Esophagus muscularis mucosa (tissue), 3 donors: ENCODE results near the gene MECR.

Source experiments
- CTCF ChIP-seq, 3 experiments: fragments of 200-600 bp in 2 of 3; fragments of 450-650 bp in 1 of 3; sonication (generic) in 2 of 3; IDR thresholded peaks; one replicate each; pipeline ENCODE4 v1.5.1; 2017 to 2019; ENCODE audit warnings: antibody characterized with exemption in 3 of 3, mild to moderate bottlenecking in 2 of 3, moderate library complexity in 1 of 3
- POLR2A ChIP-seq: fragments of 450-650 bp; IDR thresholded peaks from one replicate; pipeline ENCODE4 v1.6.1; 2017; ENCODE audit warnings: antibody characterized with exemption, moderate library complexity, mild to moderate bottlenecking, low read depth
- POLR2AphosphoS5 ChIP-seq, 2 donors: sonication (generic); formaldehyde crosslinking; IDR thresholded peaks; one replicate each; pipeline ENCODE4 v1.6.1; 2017; ENCODE audit warnings: antibody characterized with exemption in 2 of 2

GRCh38 chr1:29259802-29260441, 29.2 kb upstream of the MECR start:
- TF ChIP-seq POLR2A (no peak), CTCF (IDR thresholded peaks at IDR 0.05) (no peak), POLR2AphosphoS5 (IDR thresholded peaks at IDR 0.05) (peak in 1 of 2 donors; percentile 37)
